B cell (primary cell): ENCODE measurements around the gene PTGER3. TPM values are rescaled to one million over a fixed set of nuclear protein-coding genes. Genes with fewer than 3 reads are reported as not detected.
A peak's percentile ranks its signal among the peaks of the same experiment; 100 is the strongest.

Experiments used
- ATAC-seq: fragments of 200-7000 bp; cut with Tn5 transposase; one replicate; pipeline ENCODE4 v1.10.0; 2021; ENCODE audit warnings: low read depth, mild to moderate bottlenecking, moderate number of reproducible peaks, moderate library complexity
- CTCF ChIA-PET: fragments of 350-600 bp; sonication (Branson Sonifier 250); formaldehyde crosslinking; loops from one replicate; lab custom pipeline; 2021; ENCODE audit warnings: antibody characterized with exemption, inconsistent platforms; lab: Charles Lee
- POLR2A ChIA-PET: fragments of 350-600 bp; sonication (Branson Sonifier 250); formaldehyde crosslinking; loops from one replicate; lab custom pipeline; 2021; ENCODE audit warnings: antibody characterized with exemption; lab: Charles Lee
- DNase-seq: peaks from one replicate; pipeline ENCODE4 v3.0.0; 2013
- H2AFZ ChIP-seq: 2 replicates; pipeline ENCODE4 v1.6.1; 2012; ENCODE audit warnings: mild to moderate bottlenecking, low read depth, low read length; ENCODE audit not compliant: insufficient read depth, poor library complexity, severe bottlenecking
- H3K27ac ChIP-seq, 2 donors: 1 replicate in 1 of 2; 2 replicates in 1 of 2; pipeline ENCODE4 v1.5.1; 2012 to 2013; ENCODE audit warnings: low read length in 2 of 2, mild to moderate bottlenecking in 2 of 2, moderate library complexity in 1 of 2
- H3K27me3 ChIP-seq, 4 experiments: fragments of 200-600 bp in 1 of 4; sonication (generic) in 1 of 4; replicated peaks in 1 of 4; 1 replicate in 2 of 4; 2 replicates in 2 of 4; pipeline versions ENCODE4 v1.6.1 to v1.7.0; 2013 to 2016; ENCODE audit warnings: low read length in 3 of 4, mild to moderate bottlenecking in 2 of 4, mixed read lengths in 1 of 4, moderate library complexity in 1 of 4; ENCODE audit not compliant: insufficient read depth in 4 of 4, control insufficient read depth in 3 of 4; ENCODE audit errors: control extremely low read depth in 1 of 4
- H3K36me3 ChIP-seq, 2 experiments: replicated peaks in 1 of 2; 1 replicate in 1 of 2; 2 replicates in 1 of 2; pipeline versions ENCODE4 v1.6.1 to v1.7.1; 2013; ENCODE audit warnings: low read length in 1 of 2; ENCODE audit not compliant: insufficient read depth in 2 of 2, control insufficient read depth in 1 of 2; ENCODE audit errors: control extremely low read depth in 1 of 2, extremely low read depth in 1 of 2
- H3K4me1 ChIP-seq, 2 donors: fragments of 200-600 bp in 1 of 2; sonication (generic) in 1 of 2; 1 replicate in 1 of 2; 2 replicates in 1 of 2; pipeline versions ENCODE4 v1.5.1 to v1.6.1; 2013 to 2017; ENCODE audit warnings: low read length in 2 of 2; ENCODE audit not compliant: control insufficient read depth in 2 of 2, insufficient read depth in 2 of 2
- H3K4me2 ChIP-seq: replicated peaks from 2 replicates; pipeline ENCODE3; 2012; ENCODE audit warnings: mild to moderate bottlenecking, low read depth, low read length; ENCODE audit not compliant: poor library complexity, severe bottlenecking
- H3K4me3 ChIP-seq, 5 experiments: fragments of 200-600 bp in 1 of 5; sonication (generic) in 1 of 5; 1 replicate in 3 of 5; 2 replicates in 2 of 5; pipeline versions ENCODE4 v1.5.1 to v1.7.0; 2011 to 2016; ENCODE audit warnings: low read length in 4 of 5, mild to moderate bottlenecking in 4 of 5, low read depth in 2 of 5, control low read depth in 1 of 5, moderate library complexity in 1 of 5; ENCODE audit not compliant: insufficient read depth in 1 of 5; ENCODE audit errors: control extremely low read depth in 1 of 5, extremely low read depth in 1 of 5
- H3K79me2 ChIP-seq: fragments of 200-600 bp; sonication (generic); one replicate; pipeline ENCODE4 v1.6.0; 2016; ENCODE audit warnings: low read length; ENCODE audit not compliant: control insufficient read depth, insufficient read depth
- H3K9ac ChIP-seq: fragments of 200-600 bp; sonication (generic); 2 replicates; pipeline ENCODE4 v1.6.1; 2017; ENCODE audit warnings: mild to moderate bottlenecking, low read length, moderate library complexity
- H3K9me3 ChIP-seq, 3 donors: one replicate each; pipeline versions ENCODE4 v1.6.1 to v1.7.1; 2013; ENCODE audit warnings: low read length in 2 of 3; ENCODE audit not compliant: control insufficient read depth in 2 of 3, insufficient read depth in 1 of 3; ENCODE audit errors: control extremely low read depth in 1 of 3
- H4K20me1 ChIP-seq: 2 replicates; pipeline ENCODE4 v1.6.0; 2012; ENCODE audit warnings: mild to moderate bottlenecking, low read length; ENCODE audit not compliant: insufficient read depth, control insufficient read depth, poor library complexity, severe bottlenecking
- H3K27ac Mint-ChIP-seq: one replicate; pipeline ENCODE4 v1.8.0; 2021; ENCODE audit warnings: mixed read lengths
- H3K27me3 Mint-ChIP-seq: one replicate; pipeline ENCODE4 v1.8.0; 2021; ENCODE audit warnings: mixed read lengths
- H3K4me1 Mint-ChIP-seq: one replicate; pipeline ENCODE4 v1.8.0; 2021; ENCODE audit warnings: mixed read lengths
- H3K4me3 Mint-ChIP-seq: one replicate; pipeline ENCODE4 v1.8.0; 2021; ENCODE audit warnings: mixed read lengths
- H3K9me3 Mint-ChIP-seq: one replicate; pipeline ENCODE4 v1.8.0; 2022; ENCODE audit warnings: mixed read lengths; ENCODE audit not compliant: insufficient read depth
- EZH2 ChIP-seq: IDR thresholded peaks from 2 replicates; pipeline ENCODE4 v1.6.1; 2012; ENCODE audit warnings: borderline replicate concordance, low read depth, mild to moderate bottlenecking, moderate library complexity, low read length; ENCODE audit not compliant: insufficient read depth, poor library complexity, severe bottlenecking
- WGBS: methylation state at CpG from one replicate; pipeline ENCODE4 v1.1.5; 2013; ENCODE audit warnings: missing lambda C conversion rate; ENCODE audit not compliant: insufficient coverage; 5-methylcytosine and 5-hydroxymethylcytosine counted together
- intact Hi-C: fragments of 100-400 bp; cut with micrococcal nuclease; formaldehyde crosslinking; loops from one replicate; pipeline ENCODE4 v1.10.0; 2022
- polyA plus RNA-seq: library from polyadenylated mRNA; depleted of rRNA; stranded (reverse); fragments of >200 nt; gene quantifications from 2 replicates; pipeline ENCODE4 v1.2.3, GENCODE V29; 2012
- total RNA-seq, 2 donors: library from RNA; stranded (reverse); fragments of 120-200 nt in 1 of 2; gene quantifications; 1 replicate in 1 of 2; 2 replicates in 1 of 2; pipeline versions ENCODE4 v1.2.3 to v1.2.4, GENCODE V29; 2013 to 2022
- TF ChIP-seq, protein P1 (sequence below): fragments of 200-600 bp; IDR thresholded peaks from one replicate; pipeline ENCODE4 v1.8.0; 2022; ENCODE audit warnings: antibody characterized with exemption, mild to moderate bottlenecking

PTGER3 gene
- total and polyA plus RNA-seq, 2 donors (not counting 1 experiment from before 2014, with no cell fraction given): 0.27 TPM; not detected in 1

- no peaks in the 10 kb centered on the region for H3K79me2 ChIP-seq
- H3K4me3 Mint-ChIP-seq: no peak overlapping the region
- no peaks in the 10 kb centered on the region for H4K20me1 ChIP-seq
- H3K27ac ChIP-seq: no peak overlapping the region
- peaks cover 0 to 8% (median 3%) of the 10 kb centered on the region in 4 experiments for H3K27me3 ChIP-seq
- POLR2A ChIA-PET: no interaction called here
- CTCF ChIA-PET: interaction anchor here (1.5 kb wide), 1 partner anchor 27 kb away, joined by 3 read pairs; the partner anchor contains the start of gene ZRANB2
- ATAC-seq (peak; percentile 10), DNase-seq (no peak)
- H3K4me1 ChIP-seq: no peaks in the 10 kb centered on the region
- no peak for TF ChIP-seq EZH2
- TF ChIP-seq, protein P1, sequence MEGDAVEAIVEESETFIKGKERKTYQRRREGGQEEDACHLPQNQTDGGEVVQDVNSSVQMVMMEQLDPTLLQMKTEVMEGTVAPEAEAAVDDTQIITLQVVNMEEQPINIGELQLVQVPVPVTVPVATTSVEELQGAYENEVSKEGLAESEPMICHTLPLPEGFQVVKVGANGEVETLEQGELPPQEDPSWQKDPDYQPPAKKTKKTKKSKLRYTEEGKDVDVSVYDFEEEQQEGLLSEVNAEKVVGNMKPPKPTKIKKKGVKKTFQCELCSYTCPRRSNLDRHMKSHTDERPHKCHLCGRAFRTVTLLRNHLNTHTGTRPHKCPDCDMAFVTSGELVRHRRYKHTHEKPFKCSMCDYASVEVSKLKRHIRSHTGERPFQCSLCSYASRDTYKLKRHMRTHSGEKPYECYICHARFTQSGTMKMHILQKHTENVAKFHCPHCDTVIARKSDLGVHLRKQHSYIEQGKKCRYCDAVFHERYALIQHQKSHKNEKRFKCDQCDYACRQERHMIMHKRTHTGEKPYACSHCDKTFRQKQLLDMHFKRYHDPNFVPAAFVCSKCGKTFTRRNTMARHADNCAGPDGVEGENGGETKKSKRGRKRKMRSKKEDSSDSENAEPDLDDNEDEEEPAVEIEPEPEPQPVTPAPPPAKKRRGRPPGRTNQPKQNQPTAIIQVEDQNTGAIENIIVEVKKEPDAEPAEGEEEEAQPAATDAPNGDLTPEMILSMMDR: no peak
- no peak overlapping the region for H3K4me3 ChIP-seq
- H3K9me3 ChIP-seq: no peaks in the 10 kb centered on the region
- no peaks in the 10 kb centered on the region for H3K4me1 Mint-ChIP-seq
- H3K9me3 Mint-ChIP-seq: no peaks in the 10 kb centered on the region
- H3K36me3 ChIP-seq: peaks cover 0 to 5% of the 10 kb centered on the region in 2 experiments
- peaks cover 11% of the 10 kb centered on the region for H3K27me3 Mint-ChIP-seq
- intact Hi-C loops: no loop called here
- no peak overlapping the region for H3K9ac ChIP-seq
- H3K4me2 ChIP-seq: no peak overlapping the region
- no peak overlapping the region for H3K27ac Mint-ChIP-seq
- 78% methylated on average over 6 of the region's 7 CpGs for whole genome bisulfite sequencing
- H2AFZ ChIP-seq: no peak overlapping the region
These were observed 6.1 kb upstream of the PTGER3 start for GRCh38 chr1:71053758-71054157.

GRCh38 chr1:71053146-71053545 lies 5.5 kb upstream of the PTGER3 start:
- Histone ChIP-seq H3K9ac (no peak overlapping the region), H3K4me2 (no peak overlapping the region), H3K4me3 (no peak overlapping the region), H2AFZ (no peak overlapping the region), H3K27ac (no peak overlapping the region), H3K27me3 (peaks cover 0 to 15% (median 7%) of the 10 kb centered on the region in 4 experiments), H4K20me1 (no peaks in the 10 kb centered on the region), H3K4me1 (peaks cover 0 to 1% of the 10 kb centered on the region in 2 donors), H3K9me3 (no peaks in the 10 kb centered on the region), H3K79me2 (no peaks in the 10 kb centered on the region), H3K36me3 (peaks cover 0 to 3% of the 10 kb centered on the region in 2 experiments)
- Mint-ChIP-seq H3K27ac (no peak overlapping the region), H3K9me3 (no peaks in the 10 kb centered on the region), H3K27me3 (peaks cover 16% of the 10 kb centered on the region), H3K4me3 (no peak overlapping the region), H3K4me1 (peaks cover under 1% of the 10 kb centered on the region)
- ChIA-PET POLR2A (no interaction called here), CTCF (interaction anchor here (1.5 kb wide), 1 partner anchor 28 kb away, joined by 3 read pairs; the partner anchor contains the start of gene ZRANB2)
- ATAC-seq (no peak), DNase-seq (no peak)
- no peak for TF ChIP-seq EZH2
- TF ChIP-seq, protein P1: no peak
- no CpG with 5 or more reads among the region's 1 CpG for WGBS
- intact Hi-C loops: no loop called here
